WTC11 (cell line): ENCODE measurements around the gene GABRB1.

ENCODE experiments used
- CREB1 ChIP-seq: sonication (generic); formaldehyde crosslinking; IDR thresholded peaks from 2 replicates; pipeline ENCODE4 v1.8.0; 2023; ENCODE audit warnings: mild to moderate bottlenecking, missing genetic modification reagents
- MXD4 ChIP-seq: fragments of 250-450 bp; sonication (Bioruptor Pico); IDR thresholded peaks from 2 replicates; pipeline ENCODE4 v1.8.0; 2021; ENCODE audit warnings: mild to moderate bottlenecking, moderate library complexity, borderline replicate concordance
- MYBL2 ChIP-seq: sonication (generic); formaldehyde crosslinking; IDR thresholded peaks from 2 replicates; pipeline ENCODE4 v1.8.1; 2023; ENCODE audit warnings: mild to moderate bottlenecking, moderate library complexity, missing genetic modification reagents
- NR2C2 ChIP-seq: sonication (generic); formaldehyde crosslinking; IDR thresholded peaks from 2 replicates; pipeline ENCODE4 v1.8.0; 2022; ENCODE audit warnings: mild to moderate bottlenecking, missing genetic modification reagents
- SP1 ChIP-seq: sonication (generic); formaldehyde crosslinking; conservative IDR thresholded peaks from 2 replicates; pipeline ENCODE4 v1.8.1; 2022; ENCODE audit warnings: missing genetic modification reagents
- TCF7 ChIP-seq: sonication (generic); formaldehyde crosslinking; IDR thresholded peaks from 2 replicates; pipeline ENCODE4 v1.8.0; 2022; ENCODE audit warnings: mild to moderate bottlenecking, low read depth, missing genetic modification reagents, moderate library complexity
- TEAD4 ChIP-seq: sonication (generic); formaldehyde crosslinking; IDR thresholded peaks from 2 replicates; pipeline ENCODE4 v1.8.0; 2022; ENCODE audit warnings: mild to moderate bottlenecking, missing genetic modification reagents
- ZNF317 ChIP-seq: sonication (generic); formaldehyde crosslinking; IDR thresholded peaks from 2 replicates; pipeline ENCODE4 v1.8.1; 2023; ENCODE audit warnings: low read depth, mild to moderate bottlenecking, moderate library complexity, missing genetic modification reagents, borderline replicate concordance
- TF ChIP-seq, protein P1 (sequence below): fragments of 200-600 bp; IDR thresholded peaks from 2 replicates; pipeline ENCODE4 v1.8.0; 2022; ENCODE audit warnings: antibody characterized with exemption
- TF ChIP-seq, protein P2 (sequence below): sonication (generic); formaldehyde crosslinking; IDR thresholded peaks from 2 replicates; pipeline ENCODE4 v1.8.0; 2022; ENCODE audit warnings: mild to moderate bottlenecking, missing genetic modification reagents
- TF ChIP-seq, protein P3 (sequence below): sonication (generic); formaldehyde crosslinking; IDR thresholded peaks from 2 replicates; pipeline ENCODE4 v1.8.1; 2023; ENCODE audit warnings: mild to moderate bottlenecking, missing genetic modification reagents, moderate library complexity
- TF ChIP-seq, protein P4 (sequence below): sonication (generic); formaldehyde crosslinking; IDR thresholded peaks from 2 replicates; pipeline ENCODE4 v1.8.1; 2023; ENCODE audit warnings: mild to moderate bottlenecking, missing genetic modification reagents, borderline replicate concordance
- TF ChIP-seq, protein P5 (sequence below): sonication (generic); formaldehyde crosslinking; conservative IDR thresholded peaks from 2 replicates; pipeline ENCODE4 v1.8.1; 2022; ENCODE audit warnings: mild to moderate bottlenecking, missing genetic modification reagents

DNA sequence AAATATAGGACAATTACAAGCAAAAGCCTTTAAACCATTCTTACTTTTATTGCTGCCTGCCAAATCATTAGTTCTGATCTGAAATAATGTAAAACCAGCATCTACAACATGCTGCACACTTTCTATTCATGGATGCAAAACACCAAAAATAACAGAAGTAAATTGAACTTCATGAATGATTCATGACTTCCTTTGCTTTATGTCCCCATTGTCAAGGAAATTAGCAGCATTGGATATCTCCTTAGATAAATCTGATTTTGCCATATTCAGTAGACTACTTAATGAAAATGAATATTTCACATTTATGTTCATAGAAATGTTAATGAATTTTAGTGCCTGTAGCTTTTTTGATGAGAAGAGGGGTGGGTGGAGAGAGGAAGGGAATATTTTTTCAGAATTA lies 299.5 kb downstream of the GABRB1 start:
- TF ChIP-seq, protein P1, sequence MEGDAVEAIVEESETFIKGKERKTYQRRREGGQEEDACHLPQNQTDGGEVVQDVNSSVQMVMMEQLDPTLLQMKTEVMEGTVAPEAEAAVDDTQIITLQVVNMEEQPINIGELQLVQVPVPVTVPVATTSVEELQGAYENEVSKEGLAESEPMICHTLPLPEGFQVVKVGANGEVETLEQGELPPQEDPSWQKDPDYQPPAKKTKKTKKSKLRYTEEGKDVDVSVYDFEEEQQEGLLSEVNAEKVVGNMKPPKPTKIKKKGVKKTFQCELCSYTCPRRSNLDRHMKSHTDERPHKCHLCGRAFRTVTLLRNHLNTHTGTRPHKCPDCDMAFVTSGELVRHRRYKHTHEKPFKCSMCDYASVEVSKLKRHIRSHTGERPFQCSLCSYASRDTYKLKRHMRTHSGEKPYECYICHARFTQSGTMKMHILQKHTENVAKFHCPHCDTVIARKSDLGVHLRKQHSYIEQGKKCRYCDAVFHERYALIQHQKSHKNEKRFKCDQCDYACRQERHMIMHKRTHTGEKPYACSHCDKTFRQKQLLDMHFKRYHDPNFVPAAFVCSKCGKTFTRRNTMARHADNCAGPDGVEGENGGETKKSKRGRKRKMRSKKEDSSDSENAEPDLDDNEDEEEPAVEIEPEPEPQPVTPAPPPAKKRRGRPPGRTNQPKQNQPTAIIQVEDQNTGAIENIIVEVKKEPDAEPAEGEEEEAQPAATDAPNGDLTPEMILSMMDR = no peak
- TF ChIP-seq, protein P2, sequence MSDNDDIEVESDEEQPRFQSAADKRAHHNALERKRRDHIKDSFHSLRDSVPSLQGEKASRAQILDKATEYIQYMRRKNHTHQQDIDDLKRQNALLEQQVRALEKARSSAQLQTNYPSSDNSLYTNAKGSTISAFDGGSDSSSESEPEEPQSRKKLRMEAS (CRISPR knock-in tag) = no peak
- TF ChIP-seq TCF7 (no peak), SP1 (CRISPR knock-in tag) (no peak), NR2C2 (CRISPR knock-in tag) (no peak), CREB1 (CRISPR knock-in tag) (no peak), MYBL2 (CRISPR knock-in tag) (no peak), ZNF317 (CRISPR knock-in tag) (no peak), TEAD4 (CRISPR knock-in tag) (no peak), MXD4 (no peak)
- TF ChIP-seq, protein P3, sequence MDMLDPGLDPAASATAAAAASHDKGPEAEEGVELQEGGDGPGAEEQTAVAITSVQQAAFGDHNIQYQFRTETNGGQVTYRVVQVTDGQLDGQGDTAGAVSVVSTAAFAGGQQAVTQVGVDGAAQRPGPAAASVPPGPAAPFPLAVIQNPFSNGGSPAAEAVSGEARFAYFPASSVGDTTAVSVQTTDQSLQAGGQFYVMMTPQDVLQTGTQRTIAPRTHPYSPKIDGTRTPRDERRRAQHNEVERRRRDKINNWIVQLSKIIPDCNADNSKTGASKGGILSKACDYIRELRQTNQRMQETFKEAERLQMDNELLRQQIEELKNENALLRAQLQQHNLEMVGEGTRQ (CRISPR knock-in tag) = no peak
- TF ChIP-seq, protein P4, sequence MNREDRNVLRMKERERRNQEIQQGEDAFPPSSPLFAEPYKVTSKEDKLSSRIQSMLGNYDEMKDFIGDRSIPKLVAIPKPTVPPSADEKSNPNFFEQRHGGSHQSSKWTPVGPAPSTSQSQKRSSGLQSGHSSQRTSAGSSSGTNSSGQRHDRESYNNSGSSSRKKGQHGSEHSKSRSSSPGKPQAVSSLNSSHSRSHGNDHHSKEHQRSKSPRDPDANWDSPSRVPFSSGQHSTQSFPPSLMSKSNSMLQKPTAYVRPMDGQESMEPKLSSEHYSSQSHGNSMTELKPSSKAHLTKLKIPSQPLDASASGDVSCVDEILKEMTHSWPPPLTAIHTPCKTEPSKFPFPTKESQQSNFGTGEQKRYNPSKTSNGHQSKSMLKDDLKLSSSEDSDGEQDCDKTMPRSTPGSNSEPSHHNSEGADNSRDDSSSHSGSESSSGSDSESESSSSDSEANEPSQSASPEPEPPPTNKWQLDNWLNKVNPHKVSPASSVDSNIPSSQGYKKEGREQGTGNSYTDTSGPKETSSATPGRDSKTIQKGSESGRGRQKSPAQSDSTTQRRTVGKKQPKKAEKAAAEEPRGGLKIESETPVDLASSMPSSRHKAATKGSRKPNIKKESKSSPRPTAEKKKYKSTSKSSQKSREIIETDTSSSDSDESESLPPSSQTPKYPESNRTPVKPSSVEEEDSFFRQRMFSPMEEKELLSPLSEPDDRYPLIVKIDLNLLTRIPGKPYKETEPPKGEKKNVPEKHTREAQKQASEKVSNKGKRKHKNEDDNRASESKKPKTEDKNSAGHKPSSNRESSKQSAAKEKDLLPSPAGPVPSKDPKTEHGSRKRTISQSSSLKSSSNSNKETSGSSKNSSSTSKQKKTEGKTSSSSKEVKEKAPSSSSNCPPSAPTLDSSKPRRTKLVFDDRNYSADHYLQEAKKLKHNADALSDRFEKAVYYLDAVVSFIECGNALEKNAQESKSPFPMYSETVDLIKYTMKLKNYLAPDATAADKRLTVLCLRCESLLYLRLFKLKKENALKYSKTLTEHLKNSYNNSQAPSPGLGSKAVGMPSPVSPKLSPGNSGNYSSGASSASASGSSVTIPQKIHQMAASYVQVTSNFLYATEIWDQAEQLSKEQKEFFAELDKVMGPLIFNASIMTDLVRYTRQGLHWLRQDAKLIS (CRISPR knock-in tag) = no peak
- TF ChIP-seq, protein P5, sequence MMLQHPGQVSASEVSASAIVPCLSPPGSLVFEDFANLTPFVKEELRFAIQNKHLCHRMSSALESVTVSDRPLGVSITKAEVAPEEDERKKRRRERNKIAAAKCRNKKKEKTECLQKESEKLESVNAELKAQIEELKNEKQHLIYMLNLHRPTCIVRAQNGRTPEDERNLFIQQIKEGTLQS (CRISPR knock-in tag) = no peak
